GM18502 (cell line): ENCODE measurements around the gene TMEM158.

Source experiments
- ATAC-seq: cut with Tn5 transposase; IDR thresholded peaks from one replicate; pipeline ENCODE4 v1.9.1; 2021; ENCODE audit warnings: mild to moderate bottlenecking; ENCODE audit not compliant: unreplicated experiment, poor library complexity

The TMEM158 gene

GRCh38 chr3:45178183-45179023, 47.7 kb downstream of the TMEM158 start:
- ATAC-seq, result no peak

GRCh38 chr3:45176912-45177311, 49.2 kb downstream of the TMEM158 start:
- ATAC-seq, result no peak
